ENCODE measurements around the gene EP400. TPM values are rescaled to one million over a fixed set of nuclear protein-coding genes. Genes with fewer than 3 reads are reported as not detected.
A peak's percentile ranks its signal among the peaks of the same experiment; 100 is the strongest.

EP400 gene
- total and polyA plus RNA-seq, 2 of the 13 experiments (the other 11 are each of a cell fraction or from before 2014, with no cell fraction given) = 4.9 to 5.0 TPM

DNA sequence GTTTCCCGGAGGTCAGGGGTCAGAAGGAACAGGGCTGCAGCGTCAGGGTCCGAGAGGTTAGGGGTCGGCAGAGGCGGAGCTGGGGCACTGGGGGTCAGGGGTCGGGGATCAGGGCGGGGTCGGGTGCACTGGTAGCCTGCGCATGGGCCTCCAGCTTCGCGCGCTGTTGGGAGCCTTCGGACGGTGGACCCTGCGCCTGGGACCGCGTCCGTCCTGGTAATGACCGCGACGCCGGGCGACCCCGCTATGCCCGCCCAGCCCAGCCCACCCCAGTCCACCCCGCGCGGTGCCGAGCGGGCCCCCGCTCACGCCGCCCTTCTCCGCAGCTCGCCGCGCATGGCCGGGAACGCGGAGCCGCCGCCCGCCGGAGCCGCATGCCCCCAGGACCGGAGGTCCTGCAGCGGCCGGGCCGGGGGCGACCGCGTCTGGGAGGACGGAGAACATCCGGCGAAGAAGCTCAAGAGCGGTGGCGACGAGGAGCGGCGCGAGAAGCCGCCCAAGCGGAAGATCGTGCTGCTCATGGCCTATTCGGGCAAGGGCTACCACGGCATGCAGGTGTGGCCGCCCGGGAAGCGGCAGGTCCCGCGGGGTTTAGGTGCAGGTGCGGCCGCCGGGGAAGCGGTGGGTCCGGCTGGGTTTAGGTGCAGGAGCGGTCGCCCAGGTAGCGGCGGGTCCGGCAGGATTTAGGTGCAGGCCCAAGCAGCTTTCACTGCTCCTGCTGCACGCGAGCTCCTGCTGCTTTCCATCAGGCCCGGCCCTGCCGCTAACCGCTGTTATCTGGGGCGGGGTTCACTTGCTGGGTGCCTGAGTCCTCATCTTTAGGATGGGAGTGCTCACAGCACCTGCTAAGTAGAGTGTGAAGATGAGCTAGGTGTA, 19.9 kb upstream of the EP400 start (continued):
- TF ChIP-seq, protein P1, sequence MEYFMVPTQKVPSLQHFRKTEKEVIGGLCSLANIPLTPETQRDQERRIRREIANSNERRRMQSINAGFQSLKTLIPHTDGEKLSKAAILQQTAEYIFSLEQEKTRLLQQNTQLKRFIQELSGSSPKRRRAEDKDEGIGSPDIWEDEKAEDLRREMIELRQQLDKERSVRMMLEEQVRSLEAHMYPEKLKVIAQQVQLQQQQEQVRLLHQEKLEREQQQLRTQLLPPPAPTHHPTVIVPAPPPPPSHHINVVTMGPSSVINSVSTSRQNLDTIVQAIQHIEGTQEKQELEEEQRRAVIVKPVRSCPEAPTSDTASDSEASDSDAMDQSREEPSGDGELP (IDR thresholded peaks at IDR 0.05; ENCODE audit: borderline replicate concordance, low read depth) = no peak
- TF ChIP-seq RXRA (CRISPR knock-in tag; IDR thresholded peaks at IDR 0.05) = no peak; the same call in 1 of the 2 replicates
- TF ChIP-seq FOXA3 (CRISPR knock-in tag; IDR thresholded peaks at IDR 0.05) = no peak
- TF ChIP-seq ZNF776 (CRISPR knock-in tag; IDR thresholded peaks at IDR 0.05) = no peak
- peak; percentile 20; the same call in 1 of the 2 replicates for TF ChIP-seq MYC (CRISPR knock-in tag; IDR thresholded peaks at IDR 0.05; ENCODE audit: borderline replicate concordance)
- TF ChIP-seq, protein P2, sequence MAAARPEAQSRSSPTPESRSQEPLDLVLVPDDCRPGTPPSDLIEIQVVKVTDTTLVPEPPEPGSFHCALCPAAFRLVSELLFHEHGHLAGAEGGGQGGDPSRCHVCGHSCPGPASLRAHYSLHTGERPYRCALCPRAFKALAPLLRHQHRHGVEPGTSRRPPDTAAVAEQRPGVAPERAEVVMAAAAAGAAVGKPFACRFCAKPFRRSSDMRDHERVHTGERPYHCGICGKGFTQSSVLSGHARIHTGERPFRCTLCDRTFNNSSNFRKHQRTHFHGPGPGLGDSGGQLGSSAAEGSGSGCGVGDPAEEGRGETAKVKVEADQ (CRISPR knock-in tag; IDR thresholded peaks at IDR 0.05; ENCODE audit: borderline replicate concordance) = no peak; the same call in 1 of the 2 replicates
- TF ChIP-seq RBAK (CRISPR knock-in tag; IDR thresholded peaks at IDR 0.05) = no peak
- 0 out of 2 replicates have a peak, but pooled peaks have one; percentile 3 for TF ChIP-seq NCOA2 (CRISPR knock-in tag; IDR thresholded peaks at IDR 0.05)
- no peak for TF ChIP-seq GTF2F1 (IDR thresholded peaks at IDR 0.05; ENCODE audit: low read length)
- TF ChIP-seq CCAR2 (optimal IDR thresholded peaks at IDR 0.05; ENCODE audit: low read depth, low read length) = no peak
- no peak for TF ChIP-seq ZNF253 (CRISPR knock-in tag; IDR thresholded peaks at IDR 0.05; ENCODE audit: borderline replicate concordance)

DNA sequence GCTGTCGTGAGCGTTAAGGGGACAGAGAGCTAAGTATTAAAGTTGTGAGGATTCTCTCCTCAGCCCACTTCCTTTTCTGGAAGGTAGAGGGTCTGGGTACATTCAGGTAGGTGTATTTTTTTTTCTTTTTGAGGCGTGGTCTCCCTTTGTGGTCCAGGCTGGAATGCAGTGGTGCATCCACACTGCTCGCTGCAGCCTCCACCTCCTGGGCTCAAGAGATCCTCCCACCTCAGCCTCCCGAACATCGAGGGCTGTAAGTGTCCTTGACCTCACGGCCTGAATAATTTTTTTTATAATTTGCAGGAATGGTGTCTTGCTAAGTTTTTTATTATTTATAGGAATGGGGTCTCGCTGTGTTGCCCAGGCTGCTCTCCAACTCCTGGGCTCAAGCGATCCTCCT, 19.2 kb upstream of the EP400 start:
- DNase-seq (ENCODE audit: low spot score) = no peak
- Histone ChIP-seq H4K20me1 (ENCODE audit: insufficient read depth, low read length) (peaks cover 2% of the 10 kb centered on the region; the same call in 1 of the 2 replicates), H3K4me1 (ENCODE audit: insufficient read depth, low read length) (peaks cover 18% of the 10 kb centered on the region), H3K27me3 (ENCODE audit: control insufficient read depth in 1 of 2, insufficient read depth in 2 of 2, low read length in 2 of 2) (no peaks in the 10 kb centered on the region), H3K4me2 (ENCODE audit: low read depth, low read length) (peak overlapping the region; percentile 83), H3K27ac (ENCODE audit: extremely low read length, insufficient read depth, low read length) (peak overlapping the region; percentile 87), H3K79me2 (ENCODE audit: insufficient read depth, low read length) (peaks cover 16% of the 10 kb centered on the region), H2AFZ (ENCODE audit: low read length) (no peak overlapping the region), H3K4me3 (replicated peaks in 1 of 3; ENCODE audit: insufficient read depth in 1 of 3, low read depth in 2 of 3, low read length in 3 of 3) (peak overlapping the region; percentile 78 to 92 (median 90)), H3K36me3 (replicated peaks in 1 of 2; ENCODE audit: control insufficient read depth in 1 of 2, insufficient read depth in 2 of 2, low read length in 2 of 2) (peaks cover 18 to 34% of the 10 kb centered on the region in 2 experiments), H3K9ac (ENCODE audit: insufficient read depth, low read depth, low read length) (peak overlapping the region; percentile 79), H3K9me3 (ENCODE audit: low read length) (no peaks in the 10 kb centered on the region)
- ChIA-PET CTCF (ENCODE audit: low intra/inter-chr PET ratio, low total read pairs) (no interaction called here), POLR2A (interaction anchor here (0.9 to 1.9 kb wide), 2 partner anchors 11 to 71 kb away, joined by 4 to 18 read pairs; no protein-coding TSS in a partner anchor)
- no TSS peak for BruUV-seq (replicated peaks)
- WGBS (ENCODE audit: low lambda C conversion rate) = 48% methylated on average over 9 of the region's 9 CpGs
- no peak for ATAC-seq
- in situ Hi-C loops (cut with HindIII; ENCODE audit: extremely low pct_ligation_motif_present, low pct_unique_long_range_greater_than_20kb) = no loop called here
- no peak for FAIRE-seq
- intact Hi-C loops (cut with micrococcal nuclease; ENCODE audit: unreplicated experiment) = no loop called here
- TF ChIP-seq ZNF121 (CRISPR knock-in tag; IDR thresholded peaks at IDR 0.05) (0 out of 2 replicates have a peak, but pooled peaks have one; percentile 19), POLR2A (IDR thresholded peaks at IDR 0.05; ENCODE audit: insufficient read depth in 1 of 2, low read depth in 2 of 2, low read length in 2 of 2) (0 out of 4 replicates have a peak, but pooled peaks of 1 of the 2 experiments have one; percentile 11), TBX2 (CRISPR knock-in tag; IDR thresholded peaks at IDR 0.05; ENCODE audit: borderline replicate concordance) (no peak), RFX3 (CRISPR knock-in tag; IDR thresholded peaks at IDR 0.05) (no peak), NR1H2 (CRISPR knock-in tag; IDR thresholded peaks at IDR 0.05; ENCODE audit: borderline replicate concordance, low read depth) (no peak)
- TF ChIP-seq, protein P3, sequence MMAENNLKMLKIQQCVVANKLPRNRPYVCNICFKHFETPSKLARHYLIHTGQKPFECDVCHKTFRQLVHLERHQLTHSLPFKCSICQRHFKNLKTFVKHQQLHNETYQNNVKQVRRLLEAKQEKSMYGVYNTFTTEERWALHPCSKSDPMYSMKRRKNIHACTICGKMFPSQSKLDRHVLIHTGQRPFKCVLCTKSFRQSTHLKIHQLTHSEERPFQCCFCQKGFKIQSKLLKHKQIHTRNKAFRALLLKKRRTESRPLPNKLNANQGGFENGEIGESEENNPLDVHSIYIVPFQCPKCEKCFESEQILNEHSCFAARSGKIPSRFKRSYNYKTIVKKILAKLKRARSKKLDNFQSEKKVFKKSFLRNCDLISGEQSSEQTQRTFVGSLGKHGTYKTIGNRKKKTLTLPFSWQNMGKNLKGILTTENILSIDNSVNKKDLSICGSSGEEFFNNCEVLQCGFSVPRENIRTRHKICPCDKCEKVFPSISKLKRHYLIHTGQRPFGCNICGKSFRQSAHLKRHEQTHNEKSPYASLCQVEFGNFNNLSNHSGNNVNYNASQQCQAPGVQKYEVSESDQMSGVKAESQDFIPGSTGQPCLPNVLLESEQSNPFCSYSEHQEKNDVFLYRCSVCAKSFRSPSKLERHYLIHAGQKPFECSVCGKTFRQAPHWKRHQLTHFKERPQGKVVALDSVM (CRISPR knock-in tag; IDR thresholded peaks at IDR 0.05) = peak; percentile 97
